ENCODE results near the gene AGAP9.
"Not testable (repeated sequence)": the region's sequence is repeated elsewhere in the genome, so short reads cannot be mapped to it uniquely, and the experiment has no call there.

The AGAP9 gene

GRCh38 chr10:47456079-47456785, 67.2 kb downstream of the AGAP9 start:
- TF ChIP-seq CTCF (IDR thresholded peaks at IDR 0.05; ENCODE audit: low read depth, low read length), result no peak
- no peaks in the 10 kb centered on the region for H3K27me3 ChIP-seq (ENCODE audit: insufficient read depth, low read depth, severe bottlenecking)
- no peaks in the 10 kb centered on the region for H3K9me3 ChIP-seq (ENCODE audit: severe bottlenecking)
- DNase-seq, result no peak
- no peak overlapping the region for H3K27ac ChIP-seq
- no peaks in the 10 kb centered on the region for H3K36me3 ChIP-seq
- H3K4me3 ChIP-seq (ENCODE audit: low read depth, low read length), result no peak overlapping the region

- H3K27ac ChIP-seq, result peak overlapping the region; percentile 14; the same call in 1 of the 2 replicates
- not testable (repeated sequence) for H3K36me3 ChIP-seq; H3K4me3 ChIP-seq (ENCODE audit: low read depth, low read length); H3K27me3 ChIP-seq (ENCODE audit: insufficient read depth, low read depth, severe bottlenecking); H3K9me3 ChIP-seq (ENCODE audit: severe bottlenecking)
- DNase-seq, result peak; percentile 52
These were observed 67.9 kb downstream of the AGAP9 start for GRCh38 chr10:47455350-47456078.

- TF ChIP-seq CTCF (IDR thresholded peaks at IDR 0.05; ENCODE audit: low read depth, low read length), result no peak
- Histone ChIP-seq H3K27ac (no peak overlapping the region), H3K36me3 (no peaks in the 10 kb centered on the region), H3K9me3 (ENCODE audit: severe bottlenecking) (no peaks in the 10 kb centered on the region), H3K4me3 (ENCODE audit: low read depth, low read length) (no peak overlapping the region), H3K27me3 (ENCODE audit: insufficient read depth, low read depth, severe bottlenecking) (no peaks in the 10 kb centered on the region)
- no peak for DNase-seq
These were observed 68.7 kb downstream of the AGAP9 start for GRCh38 chr10:47454780-47455058.

- no peak for TF ChIP-seq CTCF (IDR thresholded peaks at IDR 0.05; ENCODE audit: low read depth, low read length)
- no peak overlapping the region for H3K27ac ChIP-seq
- no peak for DNase-seq
- H3K4me3 ChIP-seq (ENCODE audit: low read depth, low read length), result no peak overlapping the region
- H3K9me3 ChIP-seq (ENCODE audit: severe bottlenecking), result no peaks in the 10 kb centered on the region
- H3K27me3 ChIP-seq (ENCODE audit: insufficient read depth, low read depth, severe bottlenecking), result no peaks in the 10 kb centered on the region
- H3K36me3 ChIP-seq, result no peaks in the 10 kb centered on the region
These were observed 69.2 kb downstream of the AGAP9 start for GRCh38 chr10:47454008-47454779.

GRCh38 chr10:47453141-47454007, 70.1 kb downstream of the AGAP9 start:
- no peak for DNase-seq
- H3K27me3 ChIP-seq (ENCODE audit: insufficient read depth, low read depth, severe bottlenecking), result no peaks in the 10 kb centered on the region
- no peaks in the 10 kb centered on the region for H3K9me3 ChIP-seq (ENCODE audit: severe bottlenecking)

More at GRCh38 chr10:47453141-47454007, 70.1 kb downstream of the AGAP9 start:
- H3K4me3 ChIP-seq (ENCODE audit: low read depth, low read length), result no peak overlapping the region
- H3K36me3 ChIP-seq, result no peaks in the 10 kb centered on the region
- no peak overlapping the region for H3K27ac ChIP-seq
- no peak for TF ChIP-seq CTCF (IDR thresholded peaks at IDR 0.05; ENCODE audit: low read depth, low read length)

Data from WERI-Rb-1 (cell line).